Body of pancreas (tissue), 4 donors: ENCODE measurements around the gene LDHD.

Experiments used
- CTCF ChIP-seq, 7 experiments: fragments of 450-650 bp in 4 of 7; fragments of 200-600 bp in 3 of 7; sonication (generic) in 3 of 7; IDR thresholded peaks; one replicate each; pipeline ENCODE4 v1.5.1; 2016 to 2019; ENCODE audit warnings: antibody characterized with exemption in 7 of 7
- POLR2A ChIP-seq, 3 donors: fragments of 450-650 bp; IDR thresholded peaks; one replicate each; pipeline ENCODE4 v1.6.1; 2016; ENCODE audit warnings: antibody characterized with exemption in 3 of 3, mild to moderate bottlenecking in 2 of 3

GRCh38 chr16:75138636-75139035 is 22.1 kb upstream of the LDHD start:
- no peak for TF ChIP-seq CTCF (IDR thresholded peaks at IDR 0.05)
- no peak for TF ChIP-seq POLR2A (IDR thresholded peaks at IDR 0.05)
